DMS114 treated with DMSO at 0.1 percent for 48 hours (cell line): Measurements from ENCODE around the gene AGAP1.

Source experiments
- DNase-seq: peaks from one replicate; lab custom pipeline; 2025; ENCODE audit not compliant: unreplicated experiment; lab: John Stamatoyannopoulos, UW

The AGAP1 gene

DNA sequence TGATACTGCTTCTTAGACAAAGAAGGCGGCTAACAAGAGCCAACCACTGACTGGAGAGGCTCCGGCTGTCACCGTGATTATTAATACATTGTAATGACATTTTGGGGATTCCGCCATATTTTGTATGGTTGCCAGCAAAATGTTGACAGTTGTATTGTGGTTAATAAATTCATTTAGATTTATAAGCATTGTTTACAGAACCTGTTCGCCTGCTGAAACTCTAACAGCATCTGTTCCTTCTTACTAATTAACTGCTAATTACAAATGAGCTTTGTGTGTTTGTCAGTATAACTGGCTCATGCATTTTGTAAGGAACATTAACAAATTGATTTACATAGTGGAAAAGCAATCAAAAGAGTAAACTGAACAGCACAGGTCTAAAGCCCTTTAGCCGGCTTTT lies 342.0 kb downstream of the AGAP1 start:
- DNase-seq = no peak

DNA sequence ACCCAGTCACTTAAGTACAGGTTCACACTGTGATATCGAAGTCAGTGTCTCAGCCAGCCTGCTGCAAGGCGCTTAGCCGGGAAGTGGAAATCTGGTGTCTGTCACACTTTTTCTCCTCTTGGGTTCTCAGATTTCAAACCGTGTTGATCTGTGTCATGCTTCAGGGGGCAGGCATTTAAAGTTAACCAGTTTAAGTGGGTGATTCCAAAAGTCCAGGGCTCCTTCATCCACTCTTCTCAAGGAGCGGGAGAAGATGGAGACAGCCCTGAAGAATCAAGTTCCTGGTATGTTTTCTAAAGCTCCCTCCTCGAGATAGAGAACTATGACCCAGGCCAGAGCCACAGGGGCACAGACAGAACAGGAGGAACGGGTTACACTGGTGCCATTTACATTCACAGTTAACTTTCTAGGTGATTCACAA lies 342.7 kb downstream of the AGAP1 start:
- no peak for DNase-seq

DNA sequence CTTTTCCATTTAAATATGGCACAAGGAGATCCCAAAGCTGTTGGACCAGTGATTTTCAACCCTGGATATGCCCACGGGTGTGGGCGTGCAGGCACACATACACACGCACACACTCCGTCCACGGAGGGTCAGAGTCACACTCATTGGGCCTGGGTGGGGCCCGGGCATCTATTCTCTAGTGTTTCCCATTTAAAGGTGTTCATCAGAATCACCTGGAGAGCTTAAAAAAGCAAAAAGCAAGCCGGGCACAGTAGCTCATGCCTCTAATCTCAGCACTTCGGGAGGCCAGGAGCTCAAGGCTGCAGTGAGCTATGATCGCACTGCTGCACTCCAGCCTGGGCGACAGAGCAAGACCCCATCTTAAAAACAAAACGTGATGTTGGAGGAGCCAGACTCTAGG lies 345.4 kb downstream of the AGAP1 start:
- DNase-seq = no peak

DNA sequence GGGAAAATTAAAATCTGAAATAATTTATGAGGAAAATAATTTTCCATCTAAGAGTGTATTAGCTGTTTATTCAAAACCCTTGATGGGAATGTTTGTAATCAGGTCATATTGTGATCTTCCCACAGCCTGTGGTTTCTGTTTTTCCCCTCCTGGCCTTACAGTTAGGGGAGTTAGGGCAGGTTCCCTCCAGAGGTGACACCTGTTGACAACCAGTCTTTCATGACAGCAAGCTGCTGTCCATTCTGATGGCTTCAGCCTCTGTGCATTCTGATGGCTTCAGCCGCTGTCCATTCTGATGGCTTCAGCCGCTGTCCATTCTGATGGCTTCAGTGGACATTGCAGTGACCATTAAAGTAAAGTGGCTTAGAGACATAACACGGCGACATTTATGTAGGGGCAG lies 346.1 kb downstream of the AGAP1 start:
- DNase-seq = no peak

GRCh38 chr2:235841863-235842262 lies 348.0 kb downstream of the AGAP1 start:
- DNase-seq = no peak

DNA sequence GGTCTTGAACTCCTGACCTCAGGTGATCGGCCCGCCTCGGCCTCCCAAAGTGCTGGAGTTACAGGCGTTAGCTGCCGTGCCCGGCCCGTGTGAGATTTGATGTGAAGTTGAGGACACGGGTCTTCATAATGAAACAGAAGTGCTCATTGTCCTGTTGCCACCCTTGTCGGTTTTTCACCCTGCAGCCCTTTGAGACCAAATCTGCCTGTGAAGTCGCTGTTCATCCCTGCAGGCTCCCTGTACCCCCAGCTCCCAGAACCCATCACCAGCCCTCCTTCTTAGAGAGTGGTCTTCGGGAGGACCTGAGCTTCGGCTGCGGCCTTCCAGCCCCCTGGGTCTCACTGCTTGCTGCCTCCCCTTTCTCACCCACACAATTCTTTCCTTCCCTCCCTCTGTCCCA lies 349.1 kb downstream of the AGAP1 start:
- DNase-seq = no peak

DNA sequence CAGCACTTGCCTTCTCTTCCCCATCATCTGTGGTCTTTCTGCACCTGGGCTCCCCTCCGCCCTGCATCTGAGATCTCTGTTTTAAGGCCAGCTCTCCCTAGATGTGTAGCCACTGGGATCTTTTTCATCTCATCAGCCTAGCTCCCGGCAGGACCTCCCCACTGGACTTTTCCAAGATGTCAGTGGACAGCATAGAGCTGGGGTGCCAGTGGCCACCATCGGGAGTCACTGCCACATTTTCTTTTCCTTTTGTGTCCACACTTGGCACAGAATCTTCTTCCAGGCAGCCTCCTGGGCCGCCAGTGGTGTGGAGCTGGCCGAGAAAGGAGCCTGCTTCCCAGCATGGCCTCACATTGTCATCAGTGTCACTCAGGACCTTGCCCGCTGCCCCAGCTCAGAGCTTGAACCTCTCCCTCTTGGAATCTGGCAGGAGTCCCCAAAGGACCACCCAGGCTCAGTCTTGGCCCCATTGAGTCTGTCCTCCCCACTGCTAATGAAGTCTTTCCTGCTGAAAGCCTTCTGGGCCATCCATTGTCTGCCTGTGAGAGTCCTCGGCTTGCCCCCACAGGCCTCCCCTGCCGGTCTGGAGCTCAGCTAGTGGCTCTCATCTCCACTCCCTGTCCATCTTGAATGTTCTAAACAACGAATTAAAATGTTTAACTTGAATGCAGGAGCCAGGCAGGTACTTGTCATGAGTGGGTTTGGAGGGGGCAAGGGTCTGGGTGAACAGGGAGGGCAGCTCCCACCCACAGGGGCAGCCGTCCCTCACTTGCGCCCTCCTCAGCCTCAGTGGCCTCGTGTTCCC lies 349.9 kb downstream of the AGAP1 start:
- no peak for DNase-seq

GRCh38 chr2:235844561-235844960 lies 350.7 kb downstream of the AGAP1 start:
- no peak for DNase-seq

DNA sequence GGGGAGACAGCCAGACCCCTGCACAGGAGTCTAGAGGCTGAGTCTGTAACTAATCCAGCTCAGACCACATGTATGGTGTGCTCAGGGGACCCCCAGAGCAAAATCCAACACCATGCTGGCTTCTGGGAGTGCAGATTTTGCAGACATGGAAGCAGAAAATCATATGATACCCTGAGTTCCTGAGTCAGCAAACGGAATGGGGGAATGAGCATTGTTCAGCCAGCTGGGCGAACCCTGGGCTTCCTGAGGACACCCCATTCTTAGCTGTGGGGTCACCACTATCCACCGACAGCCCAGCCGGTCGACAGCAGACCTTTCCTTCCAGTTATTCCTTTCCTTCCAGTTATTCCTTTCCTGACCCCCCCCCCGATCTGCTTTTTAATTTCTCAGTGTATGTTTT lies 351.4 kb downstream of the AGAP1 start:
- no peak for DNase-seq

GRCh38 chr2:235847576-235847975 lies 353.7 kb downstream of the AGAP1 start:
- DNase-seq = no peak

DNA sequence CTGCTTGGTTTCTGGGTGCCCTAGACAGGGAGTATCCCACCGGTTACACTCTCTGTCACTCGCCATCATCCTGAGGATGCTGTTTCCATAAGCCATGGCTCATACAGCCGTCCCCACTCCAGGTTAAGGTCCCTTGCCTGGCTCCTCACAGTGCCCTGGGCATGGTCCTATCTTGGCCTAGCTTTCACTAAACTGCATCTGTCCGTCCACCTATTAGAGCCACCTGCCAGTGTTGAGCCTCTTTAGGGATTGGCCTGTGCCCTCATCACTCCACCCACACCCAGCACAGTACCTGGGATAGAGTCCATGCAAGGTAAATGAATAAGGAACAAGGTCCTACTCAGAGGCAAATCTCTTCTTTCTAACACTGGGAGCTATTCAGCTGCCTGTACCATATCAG lies 354.2 kb downstream of the AGAP1 start:
- no peak for DNase-seq

GRCh38 chr2:235848946-235849345 lies 355.1 kb downstream of the AGAP1 start:
- DNase-seq = no peak

- no peak for DNase-seq
Observed at GRCh38 chr2:235849489-235849888, 355.6 kb downstream of the AGAP1 start.

- no peak for DNase-seq
Observed at GRCh38 chr2:235850289-235850688, 356.4 kb downstream of the AGAP1 start.

DNA sequence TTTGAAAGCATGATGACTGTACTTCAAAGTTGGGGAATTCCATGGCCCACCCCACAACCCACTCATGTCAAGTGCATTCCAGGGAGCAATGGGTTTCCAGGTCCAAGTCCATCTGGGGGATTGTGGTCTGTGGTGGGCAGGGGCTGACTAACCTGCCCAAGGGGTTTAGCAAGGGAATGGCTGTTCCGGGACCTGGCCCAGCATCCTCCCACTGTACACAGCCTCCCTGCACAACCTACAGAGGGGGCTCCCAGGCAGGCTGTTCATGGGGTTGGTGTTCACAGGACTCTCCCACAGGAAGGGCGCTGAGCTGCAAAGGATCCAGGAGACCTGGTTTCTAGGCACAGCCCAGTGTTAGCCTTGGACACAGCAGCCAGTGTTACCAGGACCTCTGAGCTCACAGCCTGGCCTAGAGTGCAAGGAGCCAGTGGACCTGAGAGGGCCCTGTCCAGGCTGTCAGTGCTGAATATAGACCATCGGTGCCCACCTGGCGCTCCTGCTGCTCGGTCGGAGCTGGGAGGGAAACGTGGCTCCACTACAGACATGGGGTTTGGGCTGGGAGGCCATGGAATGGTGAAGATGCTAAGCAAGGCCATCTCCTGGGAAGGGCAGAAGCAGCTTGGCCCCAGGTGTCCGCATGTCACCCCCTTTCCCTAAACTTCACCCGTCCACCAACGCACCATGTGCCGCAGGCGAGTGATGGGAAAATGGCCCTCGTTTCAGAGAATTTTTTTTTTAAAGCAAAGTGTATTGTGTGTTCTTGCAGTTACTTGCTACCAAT lies 357.1 kb downstream of the AGAP1 start:
- DNase-seq = no peak

DNA sequence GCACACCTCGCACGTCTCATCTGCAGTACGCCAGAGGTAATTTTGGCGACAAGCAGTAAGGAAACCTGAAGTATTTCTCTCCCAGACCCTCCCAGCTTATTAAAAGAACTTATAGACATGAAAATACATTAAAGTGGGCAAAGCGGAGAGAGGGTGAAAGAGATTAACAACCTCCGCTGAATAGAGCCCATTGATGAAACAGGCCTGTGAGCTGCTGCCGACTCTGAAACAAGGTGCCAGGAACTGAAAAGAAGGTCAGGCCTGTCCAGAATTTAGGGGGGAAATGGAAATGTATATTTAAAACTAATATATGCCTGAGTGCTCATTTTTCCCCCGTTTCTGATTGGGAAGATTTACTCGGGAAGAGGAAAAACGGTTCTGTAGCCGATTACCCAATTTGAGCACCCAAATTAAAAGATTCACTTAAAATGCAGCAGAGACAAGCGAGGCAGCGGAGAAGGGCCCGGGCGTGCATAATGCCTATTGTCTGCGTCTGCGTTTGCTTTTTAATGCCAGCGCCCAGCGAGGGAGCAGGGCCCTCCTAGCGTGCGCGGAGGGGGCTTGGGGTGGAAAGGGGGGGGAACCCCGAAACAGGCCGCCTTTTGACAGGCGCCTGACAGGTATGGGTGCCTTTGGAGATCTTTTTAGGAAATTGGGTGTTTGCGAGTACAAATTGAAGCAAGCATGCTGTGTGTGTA lies 358.1 kb downstream of the AGAP1 start:
- no peak for DNase-seq

DNA sequence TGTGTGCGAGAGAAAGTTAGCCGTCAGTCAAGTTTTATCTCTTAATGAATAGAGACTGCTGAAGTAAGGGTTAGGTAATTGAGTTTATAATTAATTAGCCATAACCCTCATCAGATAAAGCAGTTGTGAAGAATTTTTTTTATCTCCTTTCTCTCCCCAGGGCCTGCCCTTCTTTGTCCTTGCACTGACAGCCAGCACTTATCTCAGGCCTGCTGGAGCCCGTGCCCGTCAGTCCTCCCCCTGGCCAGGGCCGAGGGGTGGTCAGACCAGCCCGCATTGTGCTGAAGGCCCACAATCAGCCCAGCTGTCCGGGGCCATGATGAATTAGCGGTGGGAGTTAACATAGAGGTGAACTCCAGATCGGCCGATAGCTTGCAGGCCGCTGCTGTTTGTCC lies 358.7 kb downstream of the AGAP1 start:
- DNase-seq = no peak

DNA sequence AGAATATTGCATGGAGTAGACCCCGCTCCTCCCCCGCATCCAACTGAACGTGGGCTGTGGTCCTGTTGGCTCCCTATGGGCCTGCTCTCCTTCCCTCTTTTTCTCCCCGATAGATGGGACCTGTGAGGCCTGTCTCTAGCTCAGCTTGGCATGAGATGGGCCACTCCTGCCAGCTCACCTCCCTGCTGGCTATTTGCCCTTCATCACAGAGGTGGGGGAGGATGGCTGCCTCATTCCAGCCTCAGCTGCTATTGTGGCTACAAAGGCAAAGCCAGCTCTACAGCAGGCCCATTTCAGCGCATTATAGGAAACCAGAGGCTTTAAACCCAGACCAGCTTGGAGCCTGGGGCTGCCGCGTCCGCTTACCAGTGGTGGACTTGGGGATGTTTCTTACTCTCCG lies 360.4 kb downstream of the AGAP1 start:
- DNase-seq = no peak

DNA sequence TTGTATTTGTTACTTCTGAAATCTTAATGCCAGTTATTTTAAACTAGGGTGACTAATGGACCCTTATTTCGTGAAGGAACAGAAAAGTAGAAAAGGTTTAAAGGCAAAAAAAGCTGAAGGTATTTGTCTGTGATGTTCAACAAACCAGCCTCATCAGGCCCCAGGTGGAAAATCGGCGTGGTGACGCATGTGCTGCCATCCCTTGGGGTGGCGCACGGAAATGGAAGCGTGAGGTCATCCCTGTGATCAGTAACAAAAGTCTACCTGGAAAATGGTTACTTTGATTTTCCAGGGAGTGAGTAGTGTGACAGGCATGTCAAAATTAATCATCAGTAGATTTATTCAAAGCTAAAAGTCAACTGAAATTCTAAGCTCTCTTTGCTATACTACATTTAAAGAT lies 361.2 kb downstream of the AGAP1 start:
- DNase-seq = no peak

DNA sequence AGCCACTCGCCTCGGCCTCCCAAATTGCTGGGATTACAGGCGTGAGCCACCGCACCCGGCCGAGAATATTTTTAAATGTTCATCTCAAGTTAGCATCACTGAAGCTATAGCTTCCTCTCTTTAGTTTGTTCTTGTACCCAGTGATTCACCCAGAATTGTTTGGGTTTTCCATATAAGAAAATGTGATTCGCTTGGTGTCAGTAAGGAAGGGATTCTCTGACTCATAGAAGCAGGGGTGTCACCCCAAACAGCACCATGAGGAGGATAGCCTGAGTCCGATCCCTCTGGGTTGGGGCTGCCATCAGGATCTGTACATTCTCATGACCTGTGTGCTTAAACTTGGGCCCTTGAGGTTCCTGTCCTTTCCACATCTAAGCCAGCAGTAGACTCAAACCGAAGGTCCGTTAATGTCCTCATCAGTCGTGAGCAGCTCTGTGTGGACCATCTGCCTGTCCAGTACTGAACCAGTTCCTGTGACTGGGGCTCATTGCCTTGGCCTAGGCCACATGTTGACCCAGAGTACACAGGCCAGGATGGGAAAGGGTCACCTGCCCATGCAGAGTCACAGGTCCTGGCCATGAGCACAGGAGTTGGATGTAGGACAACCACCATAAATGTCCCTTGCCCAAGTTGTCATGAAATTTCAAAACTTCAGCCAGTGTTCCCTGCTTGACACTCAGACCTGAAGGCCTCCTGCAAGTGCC lies 362.5 kb downstream of the AGAP1 start:
- DNase-seq = no peak

DNA sequence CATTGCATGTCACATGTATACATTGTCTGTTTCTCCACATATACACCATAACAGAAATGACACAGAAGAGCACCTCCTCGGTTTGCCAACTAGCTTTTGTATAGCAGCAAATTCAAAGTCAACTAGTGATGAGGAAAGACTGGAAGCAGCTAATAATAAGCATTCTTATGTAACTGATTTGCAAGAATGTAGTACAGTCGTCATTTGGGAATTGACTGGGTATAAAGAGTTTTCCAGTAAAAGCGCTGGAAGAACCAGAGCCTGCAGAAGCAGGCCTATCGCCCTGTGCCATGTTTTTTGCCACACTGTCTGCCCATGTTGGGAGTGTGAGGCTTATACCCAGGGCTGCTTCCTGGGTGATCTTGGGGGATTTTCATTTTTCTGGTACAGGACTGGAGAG lies 363.8 kb downstream of the AGAP1 start:
- DNase-seq = no peak
